GM19240 (cell line): ENCODE results near the gene BCHE.

ENCODE experiments used
- DNase-seq: peaks from one replicate; pipeline ENCODE4 v3.0.0; 2011; ENCODE audit warnings: low spot score; ENCODE audit not compliant: insufficient read length

The BCHE gene

DNA sequence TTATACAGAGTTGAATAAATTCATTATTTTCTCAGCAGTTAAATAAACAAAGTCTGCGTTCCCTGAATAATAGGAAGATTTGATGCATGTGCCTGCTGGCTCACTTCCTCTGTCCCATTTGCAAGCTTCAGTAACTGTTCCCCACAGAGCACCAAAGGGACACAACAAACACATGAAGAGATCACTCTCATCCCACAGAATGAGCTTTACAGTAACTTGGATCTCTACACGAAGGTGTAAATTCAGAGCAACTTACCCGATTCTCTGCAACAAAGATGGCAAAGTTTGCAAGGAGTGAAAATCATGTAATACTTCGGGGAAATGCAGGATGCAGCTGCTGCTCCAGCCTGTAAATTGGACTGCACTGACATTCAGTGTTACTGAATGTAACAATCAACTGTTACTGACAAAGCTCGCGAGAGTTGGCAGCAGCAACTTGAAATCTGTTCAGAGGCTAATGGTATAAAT, at the start of gene BCHE:
BCHE (minus strand) TSS at position 366 of the 468 bp plus-strand sequence. CDS start 6,390 bp downstream, outside the sequence.
- no peak for DNase-seq

DNA sequence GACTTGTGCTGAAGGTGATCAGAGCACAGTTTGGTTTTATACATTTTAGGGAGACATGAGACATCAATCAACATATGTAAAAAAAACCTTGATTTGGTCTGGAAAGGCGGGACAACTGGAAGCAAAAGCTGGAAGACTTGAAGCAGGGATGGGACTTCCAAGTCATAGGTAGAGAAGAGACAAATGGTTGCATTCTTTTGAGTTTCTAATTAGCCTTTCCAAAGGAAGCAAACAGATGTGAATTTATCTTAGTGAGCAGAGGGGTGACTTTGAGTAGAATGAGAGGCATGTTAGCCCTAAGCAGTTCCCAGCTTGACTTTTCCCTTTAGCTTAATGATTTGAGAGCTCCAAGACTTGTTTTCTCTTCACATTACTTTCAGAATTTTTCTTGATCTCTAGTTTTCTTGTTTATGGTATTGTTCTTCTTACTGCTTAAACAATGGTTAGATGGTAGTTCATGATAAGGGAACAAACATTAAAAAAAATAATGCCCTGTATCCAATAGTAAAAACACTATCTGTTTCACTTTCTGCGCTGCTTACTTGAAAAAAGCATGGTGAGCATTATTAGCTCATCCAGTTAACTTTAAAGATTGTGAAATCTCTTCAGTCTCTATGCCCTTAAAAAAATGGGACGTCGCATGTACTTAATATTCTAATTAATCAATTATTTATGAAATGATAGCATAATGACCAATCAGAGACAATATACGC, 48.5 kb upstream of the BCHE start:
- no peak for DNase-seq

DNA sequence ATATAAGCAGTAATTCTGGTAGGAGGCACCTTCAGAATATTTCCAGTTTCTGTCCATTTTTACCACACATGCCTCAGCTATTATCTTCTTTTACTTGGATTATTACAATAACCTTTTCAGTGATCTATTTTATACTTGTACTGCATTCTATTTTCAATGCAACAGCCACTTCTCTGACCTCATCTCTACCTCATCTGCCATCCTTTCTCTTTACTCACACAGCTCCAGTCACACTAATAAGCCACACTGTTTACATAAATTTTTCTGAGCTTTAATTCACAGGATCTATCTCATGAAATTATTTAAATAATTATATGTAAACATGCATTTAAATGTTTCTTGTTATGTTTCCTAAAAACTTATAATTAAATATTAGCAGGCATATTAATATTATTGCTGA, 47.3 kb upstream of the BCHE start:
- no peak for DNase-seq

DNA sequence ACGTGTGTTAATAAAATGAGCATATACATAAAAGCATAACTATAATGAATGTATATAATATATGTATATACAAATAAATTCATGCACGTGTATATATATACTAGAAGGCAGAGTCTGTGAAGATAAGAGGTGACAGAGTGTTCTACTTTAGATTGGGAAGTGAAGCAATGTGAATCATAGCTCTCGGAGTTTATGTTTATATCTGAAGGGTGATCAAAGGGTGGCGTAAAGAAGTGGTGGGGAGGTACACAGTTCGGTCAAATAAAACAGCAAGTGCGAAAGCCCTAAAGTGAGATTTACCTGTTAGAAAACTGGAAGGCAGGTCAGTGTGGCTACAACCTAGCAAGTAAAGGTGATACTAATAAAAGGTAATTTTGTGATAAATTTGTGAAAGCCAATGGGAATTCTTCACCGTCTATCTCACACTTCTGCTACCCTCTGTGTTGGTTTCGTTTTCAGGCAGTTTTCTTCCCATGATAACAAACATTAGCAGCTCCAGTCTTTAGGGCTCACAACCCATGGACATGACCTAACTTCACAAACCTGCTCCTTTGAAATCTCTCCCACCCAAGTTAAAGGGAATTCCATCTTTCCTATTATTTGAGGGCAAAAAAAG, 46.7 kb upstream of the BCHE start:
- DNase-seq: no peak

DNA sequence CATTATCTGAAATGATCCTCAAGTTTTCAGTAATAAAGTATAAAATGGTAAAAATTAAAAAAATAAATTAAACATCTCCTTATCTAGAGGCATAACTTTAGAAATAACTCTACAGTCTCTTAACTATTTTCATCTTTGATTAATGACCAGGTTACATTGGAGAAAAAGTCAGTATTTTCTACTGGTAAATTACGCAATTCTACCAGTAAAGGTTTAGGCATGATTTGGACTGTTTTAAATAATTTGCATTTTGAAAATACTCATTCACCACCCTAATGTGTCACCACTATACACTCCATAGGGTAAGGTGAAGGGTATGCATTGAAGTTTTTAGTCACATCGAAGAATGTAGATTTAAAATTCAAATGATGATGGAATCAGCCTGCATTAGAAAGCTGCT, 45.9 kb upstream of the BCHE start:
- no peak for DNase-seq

DNA sequence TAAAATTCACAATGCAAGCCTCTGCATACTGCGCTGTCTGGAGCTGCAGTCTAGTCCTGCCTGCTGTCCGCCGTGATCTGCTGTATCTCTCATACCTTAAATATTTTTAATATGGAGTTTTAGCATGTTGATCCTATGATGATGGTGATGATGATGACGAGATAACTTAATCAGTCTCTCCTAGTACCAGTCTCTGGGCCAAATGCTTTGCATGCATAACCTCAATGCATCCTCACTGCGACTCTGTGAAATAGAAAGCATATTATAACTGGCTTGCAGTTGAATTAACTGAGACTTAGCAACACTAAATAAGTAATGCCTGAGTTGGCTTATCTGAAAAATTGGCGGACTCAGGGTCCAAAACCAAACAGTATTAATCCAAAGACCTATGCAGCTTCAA, 38.4 kb upstream of the BCHE start:
- DNase-seq: no peak

DNA sequence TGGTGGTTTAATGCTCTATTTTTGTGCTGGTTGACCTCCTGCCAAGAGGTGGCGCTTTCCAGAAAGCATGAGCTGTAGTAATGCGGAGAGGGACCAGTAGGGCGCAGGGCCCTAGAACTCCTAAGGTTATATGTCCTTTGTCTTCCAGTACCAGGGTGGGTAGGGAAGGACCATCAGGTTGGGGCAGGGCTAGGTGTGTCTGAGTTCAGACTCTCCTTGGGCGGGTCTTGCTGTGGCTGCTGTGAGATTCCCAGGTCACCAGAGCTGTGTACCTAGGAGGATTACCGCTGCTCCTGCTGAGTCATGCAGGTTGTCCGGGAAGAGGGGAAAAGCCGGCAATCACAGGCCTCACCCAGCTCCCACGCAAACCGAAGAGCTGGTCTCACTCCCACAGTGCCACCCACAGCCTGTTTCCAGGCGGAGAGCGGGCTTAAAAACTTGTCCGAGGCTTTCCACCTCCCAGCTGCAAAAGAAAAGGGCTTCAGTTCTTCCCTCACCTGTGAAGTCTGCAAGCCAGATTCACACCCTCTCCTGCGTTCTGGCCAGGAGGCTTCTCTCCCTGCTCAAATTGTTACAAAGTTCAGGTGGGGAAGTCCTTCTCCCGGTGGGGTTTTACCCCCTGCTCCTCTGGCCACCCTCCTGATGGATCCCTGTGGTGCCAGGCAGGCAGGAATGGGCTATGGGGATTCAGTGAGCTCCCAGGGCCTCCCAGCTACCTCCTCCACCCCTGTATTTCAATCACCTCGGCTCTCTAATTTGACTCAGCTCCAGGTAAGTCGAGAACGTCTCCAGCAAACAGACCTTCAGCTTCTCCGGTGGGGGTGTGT, 37.7 kb upstream of the BCHE start:
- no peak for DNase-seq

DNA sequence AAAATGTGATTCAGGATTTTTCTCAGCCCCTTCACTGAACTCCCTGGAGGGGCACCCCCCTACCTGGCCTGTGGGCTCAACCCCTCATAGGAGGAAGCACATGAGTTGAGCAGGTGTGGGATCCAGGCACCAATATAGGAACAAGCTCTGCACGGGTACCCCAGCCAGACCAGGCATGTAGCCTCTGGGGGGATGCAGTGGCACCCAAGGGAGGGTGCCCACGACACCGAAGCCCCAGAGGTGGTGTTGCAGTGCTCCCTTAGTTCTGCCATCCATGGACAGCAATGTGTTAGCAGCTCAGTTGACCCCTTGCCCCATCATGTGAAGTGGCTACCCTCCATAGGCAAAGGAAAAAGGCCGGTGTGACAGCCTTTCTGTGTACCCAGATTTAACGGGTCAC, 30.9 kb upstream of the BCHE start:
- DNase-seq: no peak

DNA sequence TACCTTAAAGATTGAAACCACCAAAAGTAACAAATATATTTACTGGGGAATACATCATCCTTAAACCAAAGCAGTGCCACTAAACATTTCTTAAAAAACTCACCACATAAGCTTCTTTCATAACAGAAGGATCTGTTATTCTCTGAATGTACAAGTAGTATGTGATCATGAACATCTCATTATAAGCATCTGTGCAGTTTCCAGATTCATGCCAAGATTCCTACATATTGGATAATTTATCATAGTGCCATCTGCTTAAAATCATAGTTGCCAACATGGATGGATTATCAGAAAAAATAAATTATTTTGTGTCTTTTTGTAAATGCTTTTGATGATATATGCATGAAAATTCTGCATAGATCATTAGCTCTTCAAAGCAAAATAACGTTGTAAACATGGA, 21.8 kb upstream of the BCHE start:
- DNase-seq: no peak

DNA sequence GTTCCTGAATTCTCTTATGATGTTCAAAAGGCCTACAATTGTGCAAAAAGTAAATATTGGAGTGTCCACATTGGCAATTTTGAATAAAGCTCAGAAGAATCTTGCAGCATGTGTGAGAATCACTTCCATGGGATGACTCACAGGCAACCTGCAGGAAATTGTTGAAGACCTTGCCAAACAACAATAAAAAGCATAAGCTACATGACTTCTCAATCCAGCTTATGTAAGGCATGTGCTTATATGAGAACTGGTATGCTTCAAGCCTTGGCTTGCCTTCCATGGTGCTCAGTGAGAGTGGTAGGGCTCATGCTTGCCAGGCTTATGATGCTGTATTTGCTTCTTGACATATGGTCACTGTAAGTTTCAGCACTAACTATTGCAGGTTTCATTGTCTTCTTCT, 18.4 kb upstream of the BCHE start:
- DNase-seq: no peak

DNA sequence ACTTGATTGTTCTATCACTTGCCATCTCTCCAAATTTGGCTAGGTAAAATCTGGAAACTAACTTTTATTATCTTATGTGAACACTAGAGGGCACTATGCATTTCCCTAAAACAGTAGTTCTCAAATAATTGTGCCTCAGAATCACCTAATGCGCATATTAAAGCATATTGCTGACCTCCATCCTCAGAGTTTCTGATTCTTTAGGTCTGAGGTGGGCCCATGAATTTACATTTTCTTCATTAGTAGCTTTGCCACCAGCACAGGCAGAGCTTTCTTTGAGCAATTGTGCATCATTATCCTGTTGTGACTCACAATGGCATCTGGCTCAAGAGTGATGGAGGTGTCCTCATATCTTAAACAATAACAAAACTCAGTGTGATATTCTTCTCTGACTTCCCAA, 17.5 kb upstream of the BCHE start:
- DNase-seq: no peak

DNA sequence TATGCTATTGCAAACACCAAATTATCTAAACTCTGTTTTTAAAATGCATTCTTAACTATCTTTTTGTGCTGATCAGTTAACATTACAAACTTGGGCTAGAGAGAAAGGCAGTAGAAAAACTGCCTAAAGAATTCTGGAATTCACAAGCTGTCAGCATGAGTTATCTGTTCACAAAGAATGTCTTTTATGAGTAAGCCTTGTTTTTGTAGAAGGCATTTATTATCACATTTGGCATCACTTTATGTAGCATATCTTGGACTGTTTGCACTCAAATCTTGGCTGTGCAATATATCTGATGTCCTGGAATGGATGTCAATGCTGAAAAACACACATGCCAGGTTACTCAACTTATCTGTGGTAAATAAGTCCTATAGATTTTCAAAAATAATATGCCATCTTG, 15.5 kb upstream of the BCHE start:
- no peak for DNase-seq

DNA sequence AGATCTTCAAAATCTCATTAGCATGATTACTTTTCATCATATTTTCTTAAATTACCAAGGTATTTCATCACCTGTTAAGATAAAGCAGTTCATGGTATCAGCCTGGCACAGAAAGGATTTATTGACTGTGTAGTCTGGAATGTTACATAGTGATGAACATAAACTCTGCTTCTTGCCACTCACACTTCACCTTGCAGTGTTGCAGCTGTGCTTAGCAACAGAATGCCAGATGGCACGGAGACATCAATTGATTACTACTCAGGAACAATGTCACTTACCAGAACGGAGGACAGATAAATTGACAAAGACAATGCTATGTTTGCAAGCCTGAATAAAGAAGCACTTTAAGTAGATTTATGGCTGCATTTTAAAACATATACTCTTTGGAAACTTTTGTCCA, 15.0 kb upstream of the BCHE start:
- no peak for DNase-seq

DNA sequence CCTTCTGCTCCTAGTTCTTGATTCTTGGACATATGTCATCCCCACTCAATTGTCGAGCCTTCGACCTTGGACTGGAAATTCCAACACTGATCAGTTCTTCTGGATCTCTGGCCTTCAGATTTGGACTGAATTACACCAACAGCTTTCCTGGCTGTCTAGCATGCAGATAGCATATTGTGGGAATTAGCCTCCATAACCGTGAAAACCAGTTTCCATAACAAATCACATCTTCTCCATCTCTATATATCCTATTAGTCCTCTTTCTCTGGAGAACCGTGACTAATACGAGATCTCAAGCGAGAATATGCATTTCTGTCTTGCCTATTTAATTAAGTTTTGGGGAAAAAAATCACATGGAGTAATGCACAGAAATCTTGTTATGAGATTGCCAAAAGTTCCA, 8.8 kb upstream of the BCHE start:
- DNase-seq: no peak

DNA sequence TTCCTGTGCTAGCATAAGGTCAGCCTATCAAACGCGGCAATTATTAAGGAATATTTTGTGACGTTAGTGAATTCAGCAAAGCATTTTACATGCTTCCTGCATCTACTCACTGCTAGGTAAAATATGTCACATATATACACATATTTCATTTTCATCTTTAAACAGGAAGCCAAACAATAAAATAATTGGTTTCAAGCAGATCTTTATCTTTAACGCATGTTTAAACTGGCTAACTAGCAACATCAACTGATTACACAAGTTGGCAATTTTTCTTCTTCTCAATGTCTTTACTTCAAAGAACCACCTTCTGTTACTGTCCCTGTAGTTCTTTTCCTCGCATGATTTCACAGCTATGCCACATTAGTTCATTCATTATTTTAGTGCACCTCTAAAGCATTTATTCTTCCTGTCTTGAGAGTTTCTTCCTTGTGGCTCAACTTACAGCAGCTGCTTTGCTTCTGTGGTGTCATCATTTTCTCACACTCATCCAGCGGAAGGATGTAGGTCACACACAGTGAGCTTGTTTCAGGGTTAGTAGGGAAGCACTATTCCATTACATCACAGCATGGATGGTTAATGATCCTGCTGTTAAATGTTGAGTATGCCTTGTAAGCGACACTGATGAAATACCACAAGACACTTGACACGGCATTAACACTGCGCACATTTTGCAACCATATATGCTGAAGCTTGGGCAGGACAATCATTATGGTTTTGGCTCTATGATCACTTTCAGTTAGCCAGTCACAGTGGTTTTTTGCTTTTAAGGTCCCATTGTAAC, 2.3 kb upstream of the BCHE start:
- no peak for DNase-seq

DNA sequence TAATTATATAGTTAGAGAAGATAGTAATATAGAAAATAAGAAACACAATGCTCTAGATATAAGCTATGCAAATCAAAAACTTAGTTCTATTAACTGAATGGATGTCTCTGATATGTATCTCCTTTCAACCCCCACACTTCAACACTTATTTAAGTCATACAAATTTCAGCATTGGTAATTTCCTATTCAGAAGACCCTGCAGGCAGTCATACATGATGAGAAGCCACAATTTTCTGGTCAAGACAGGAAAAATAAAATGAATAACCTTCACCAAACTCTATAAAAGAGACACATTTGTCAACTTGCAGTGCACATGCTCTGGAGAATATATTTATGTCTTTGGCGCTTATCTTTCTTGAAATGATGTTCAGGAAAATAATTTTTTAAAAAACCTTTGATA, 578 bp upstream of the BCHE start:
- DNase-seq: no peak

DNA sequence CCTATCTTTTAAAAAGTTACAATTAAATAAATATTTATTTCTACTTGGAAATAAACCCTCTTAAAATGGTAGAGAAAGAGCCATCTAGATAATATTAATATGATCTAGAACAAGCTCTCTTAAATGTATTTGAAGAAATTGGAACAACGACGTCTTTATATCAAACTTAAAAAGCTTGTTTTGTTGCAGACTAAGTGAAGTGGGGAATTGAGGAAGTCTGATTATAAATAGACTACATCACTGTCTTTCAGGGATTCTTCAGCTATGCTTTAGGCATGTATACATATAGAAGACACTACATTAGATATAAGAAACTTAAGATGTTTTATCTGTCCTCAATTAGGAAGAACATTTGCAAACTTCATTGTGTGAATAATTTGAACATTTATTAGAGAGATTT, 1.8 kb downstream of the BCHE start:
- no peak for DNase-seq

DNA sequence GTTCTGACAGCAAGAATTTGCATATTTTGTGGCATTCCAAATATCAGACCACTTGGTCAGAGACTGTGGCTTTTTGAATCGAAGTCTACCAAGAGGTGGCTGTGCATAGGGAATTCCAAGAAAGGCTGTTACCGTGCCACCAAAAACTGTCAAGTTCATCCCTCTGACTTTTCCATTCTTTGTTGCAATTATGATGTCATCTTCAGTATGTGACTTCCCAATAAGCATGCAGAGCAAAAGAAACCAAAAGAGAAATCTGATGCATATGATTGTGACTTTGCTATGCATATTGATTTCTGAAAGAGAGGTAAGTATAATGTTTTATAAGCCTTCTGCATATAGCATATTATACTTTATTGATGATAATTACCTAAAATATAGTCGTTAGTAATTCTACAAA, 6.5 kb downstream of the BCHE start:
- DNase-seq: no peak

DNA sequence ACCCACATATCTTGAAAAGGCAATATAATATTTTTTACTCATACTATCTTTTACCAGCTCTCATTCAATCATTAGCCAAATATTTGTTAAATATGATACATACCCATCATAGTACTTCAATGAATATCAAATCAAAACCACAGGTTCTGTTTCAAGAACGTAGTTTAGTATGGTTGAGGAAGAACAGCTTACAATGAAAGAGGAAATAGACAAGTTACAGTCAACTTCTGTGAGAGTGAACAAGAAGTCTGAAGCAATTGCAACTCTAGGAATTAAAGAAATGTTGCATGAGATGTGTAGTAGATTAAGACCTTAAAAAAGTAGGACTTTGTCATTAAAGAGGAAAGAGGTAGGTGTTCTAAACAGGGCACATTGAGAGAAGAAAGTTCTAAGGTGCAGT, 9.3 kb downstream of the BCHE start:
- DNase-seq: no peak

DNA sequence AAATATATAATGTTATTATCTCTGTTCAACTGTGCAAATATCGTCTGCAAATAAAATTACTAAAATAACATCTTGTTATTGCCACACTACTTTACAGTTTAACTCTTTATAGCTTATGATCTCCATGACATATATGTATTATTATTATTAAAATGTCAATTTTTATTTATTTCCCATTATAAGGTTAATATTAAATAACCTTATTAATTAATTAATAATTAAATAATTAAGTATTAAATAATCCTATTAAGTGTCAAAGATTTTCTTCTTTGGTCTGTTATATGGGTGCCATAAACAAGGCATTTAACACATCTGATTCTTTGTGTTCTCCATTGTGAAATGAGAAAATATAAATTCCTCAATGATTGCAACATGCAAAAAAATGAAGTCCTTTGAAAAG, 10.0 kb downstream of the BCHE start:
- no peak for DNase-seq

DNA sequence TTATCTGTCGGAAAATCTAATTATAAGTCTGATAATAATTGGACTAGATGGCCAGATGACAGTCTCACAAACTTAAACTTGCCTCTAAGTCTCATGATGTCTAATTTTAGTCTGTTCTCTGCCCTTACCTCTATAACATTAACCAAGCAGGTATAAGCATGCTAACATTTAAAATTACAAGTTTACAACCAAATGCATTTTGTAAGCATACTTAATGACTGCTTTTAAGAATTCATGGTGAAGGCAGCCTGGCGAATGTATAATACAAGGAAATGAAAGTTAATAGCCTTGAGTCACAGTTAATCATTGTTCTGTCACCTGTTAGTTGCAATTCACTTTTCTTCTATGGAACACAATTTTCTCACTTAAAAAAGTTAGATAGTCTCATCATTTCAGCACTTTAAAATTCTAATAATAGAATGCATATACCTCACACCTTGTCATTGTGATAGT, 16.5 kb downstream of the BCHE start:
- no peak for DNase-seq
